ENCODE data around the gene FTO. TPM values are rescaled to one million over a fixed set of nuclear protein-coding genes. Genes with fewer than 3 reads are reported as not detected.

FTO gene
- polyA plus RNA-seq, 1 donor from 2014 or later = 80.1 TPM

DNA sequence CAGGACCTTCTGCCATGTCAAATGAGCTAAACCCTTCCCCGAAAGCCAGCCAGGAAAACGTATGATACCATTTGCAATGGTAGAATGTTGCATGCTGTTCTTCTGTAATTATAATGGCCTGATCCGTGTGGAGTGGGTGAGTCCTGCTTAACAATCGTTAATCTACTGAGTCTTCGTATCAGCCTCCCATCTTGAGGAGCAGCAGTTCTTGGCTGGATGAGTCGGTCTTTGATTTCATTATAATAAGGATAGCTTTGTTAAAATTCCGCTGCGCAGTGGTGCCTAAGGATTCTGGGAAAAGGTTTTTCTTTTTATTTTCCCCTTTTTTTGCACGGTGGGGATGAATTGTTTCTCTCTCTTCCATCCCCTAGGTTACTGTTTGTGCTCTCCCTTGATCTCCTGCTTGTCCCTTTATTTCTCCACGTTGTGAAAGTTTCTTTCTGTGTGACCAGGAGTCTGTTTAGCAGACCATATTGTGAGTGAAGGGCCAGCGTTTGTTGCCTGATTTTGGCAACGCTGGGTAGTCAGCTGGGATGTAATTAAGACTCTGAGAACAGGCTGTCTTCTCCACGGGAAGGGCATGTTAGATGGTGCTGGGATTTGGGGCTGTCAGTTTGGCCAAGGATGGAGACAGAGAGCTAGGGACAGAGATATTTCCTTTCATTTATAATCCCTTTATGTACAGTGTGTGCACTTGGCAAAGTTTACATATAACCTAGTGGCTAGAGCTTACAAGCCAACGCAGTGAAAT lies 263.0 kb downstream of the FTO start:
- Histone ChIP-seq H3K27ac (ENCODE audit: low read length) (no peak overlapping the region), H4K20me1 (ENCODE audit: insufficient read depth) (no peaks in the 10 kb centered on the region), H3K9ac (ENCODE audit: low read length) (no peak overlapping the region), H3K79me2 (replicated peaks; ENCODE audit: insufficient read depth, low read length) (no peaks in the 10 kb centered on the region), H3K9me2 (ENCODE audit: insufficient read depth, low read length) (no peaks in the 10 kb centered on the region), H3K27me3 (ENCODE audit: insufficient read depth, low read depth, low read length) (no peaks in the 10 kb centered on the region), H3K36me3 (ENCODE audit: insufficient read depth, low read length) (no peaks in the 10 kb centered on the region), H2AFZ (ENCODE audit: low read depth, low read length) (no peak overlapping the region), H3K4me3 (ENCODE audit: low read length) (no peak overlapping the region), H3K4me2 (ENCODE audit: low read length) (no peak overlapping the region), H3K9me3 (ENCODE audit: low read length) (no peaks in the 10 kb centered on the region), H3F3A (ENCODE audit: insufficient read depth, low read length, poor library complexity, severe bottlenecking) (no peaks in the 10 kb centered on the region)
- TF ChIP-seq POLR2AphosphoS5 (IDR thresholded peaks at IDR 0.05) = no peak
- no peak for TF ChIP-seq EP300 (conservative IDR thresholded peaks at IDR 0.05; ENCODE audit: poor library complexity, severe bottlenecking)
- TF ChIP-seq RAD21 (conservative IDR thresholded peaks at IDR 0.05) = no peak
- TF ChIP-seq MXI1 (conservative IDR thresholded peaks at IDR 0.05; ENCODE audit: poor library complexity, severe bottlenecking) = no peak
- TF ChIP-seq SMC3 (conservative IDR thresholded peaks at IDR 0.05; ENCODE audit: poor library complexity) = no peak
- TF ChIP-seq EZH2 (IDR thresholded peaks at IDR 0.05; ENCODE audit: borderline replicate concordance, insufficient read depth, low read length, poor library complexity, severe bottlenecking) = no peak
- TF ChIP-seq, protein P1, sequence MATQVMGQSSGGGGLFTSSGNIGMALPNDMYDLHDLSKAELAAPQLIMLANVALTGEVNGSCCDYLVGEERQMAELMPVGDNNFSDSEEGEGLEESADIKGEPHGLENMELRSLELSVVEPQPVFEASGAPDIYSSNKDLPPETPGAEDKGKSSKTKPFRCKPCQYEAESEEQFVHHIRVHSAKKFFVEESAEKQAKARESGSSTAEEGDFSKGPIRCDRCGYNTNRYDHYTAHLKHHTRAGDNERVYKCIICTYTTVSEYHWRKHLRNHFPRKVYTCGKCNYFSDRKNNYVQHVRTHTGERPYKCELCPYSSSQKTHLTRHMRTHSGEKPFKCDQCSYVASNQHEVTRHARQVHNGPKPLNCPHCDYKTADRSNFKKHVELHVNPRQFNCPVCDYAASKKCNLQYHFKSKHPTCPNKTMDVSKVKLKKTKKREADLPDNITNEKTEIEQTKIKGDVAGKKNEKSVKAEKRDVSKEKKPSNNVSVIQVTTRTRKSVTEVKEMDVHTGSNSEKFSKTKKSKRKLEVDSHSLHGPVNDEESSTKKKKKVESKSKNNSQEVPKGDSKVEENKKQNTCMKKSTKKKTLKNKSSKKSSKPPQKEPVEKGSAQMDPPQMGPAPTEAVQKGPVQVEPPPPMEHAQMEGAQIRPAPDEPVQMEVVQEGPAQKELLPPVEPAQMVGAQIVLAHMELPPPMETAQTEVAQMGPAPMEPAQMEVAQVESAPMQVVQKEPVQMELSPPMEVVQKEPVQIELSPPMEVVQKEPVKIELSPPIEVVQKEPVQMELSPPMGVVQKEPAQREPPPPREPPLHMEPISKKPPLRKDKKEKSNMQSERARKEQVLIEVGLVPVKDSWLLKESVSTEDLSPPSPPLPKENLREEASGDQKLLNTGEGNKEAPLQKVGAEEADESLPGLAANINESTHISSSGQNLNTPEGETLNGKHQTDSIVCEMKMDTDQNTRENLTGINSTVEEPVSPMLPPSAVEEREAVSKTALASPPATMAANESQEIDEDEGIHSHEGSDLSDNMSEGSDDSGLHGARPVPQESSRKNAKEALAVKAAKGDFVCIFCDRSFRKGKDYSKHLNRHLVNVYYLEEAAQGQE (IDR thresholded peaks at IDR 0.05; ENCODE audit: borderline replicate concordance) = no peak
- TF ChIP-seq, protein P2, sequence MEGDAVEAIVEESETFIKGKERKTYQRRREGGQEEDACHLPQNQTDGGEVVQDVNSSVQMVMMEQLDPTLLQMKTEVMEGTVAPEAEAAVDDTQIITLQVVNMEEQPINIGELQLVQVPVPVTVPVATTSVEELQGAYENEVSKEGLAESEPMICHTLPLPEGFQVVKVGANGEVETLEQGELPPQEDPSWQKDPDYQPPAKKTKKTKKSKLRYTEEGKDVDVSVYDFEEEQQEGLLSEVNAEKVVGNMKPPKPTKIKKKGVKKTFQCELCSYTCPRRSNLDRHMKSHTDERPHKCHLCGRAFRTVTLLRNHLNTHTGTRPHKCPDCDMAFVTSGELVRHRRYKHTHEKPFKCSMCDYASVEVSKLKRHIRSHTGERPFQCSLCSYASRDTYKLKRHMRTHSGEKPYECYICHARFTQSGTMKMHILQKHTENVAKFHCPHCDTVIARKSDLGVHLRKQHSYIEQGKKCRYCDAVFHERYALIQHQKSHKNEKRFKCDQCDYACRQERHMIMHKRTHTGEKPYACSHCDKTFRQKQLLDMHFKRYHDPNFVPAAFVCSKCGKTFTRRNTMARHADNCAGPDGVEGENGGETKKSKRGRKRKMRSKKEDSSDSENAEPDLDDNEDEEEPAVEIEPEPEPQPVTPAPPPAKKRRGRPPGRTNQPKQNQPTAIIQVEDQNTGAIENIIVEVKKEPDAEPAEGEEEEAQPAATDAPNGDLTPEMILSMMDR (IDR thresholded peaks at IDR 0.05; ENCODE audit: poor library complexity, severe bottlenecking) = no peak
- TF ChIP-seq TAF1 (IDR thresholded peaks at IDR 0.05; ENCODE audit: low read depth) = no peak

DNA sequence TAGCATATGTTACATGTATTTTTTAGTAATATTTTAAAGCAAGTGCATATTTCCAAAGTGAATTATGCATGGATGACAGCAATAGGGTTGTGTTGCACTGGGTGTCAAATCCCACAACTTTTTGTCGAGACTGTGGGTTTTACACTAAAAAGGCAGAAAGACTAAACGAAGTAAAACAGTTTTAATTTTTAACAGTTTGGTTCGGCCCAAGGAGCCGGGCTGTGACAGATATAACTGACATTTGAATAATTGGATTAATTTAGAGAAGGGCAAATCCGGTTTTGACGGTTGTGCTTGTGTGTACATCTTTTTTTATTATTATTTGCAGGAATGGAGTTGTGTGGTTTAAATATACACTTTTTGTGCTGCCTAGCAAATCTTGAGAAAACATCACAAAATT lies 263.6 kb downstream of the FTO start:
- Histone ChIP-seq H3K4me2 (ENCODE audit: low read length) (no peak overlapping the region), H3K27me3 (ENCODE audit: insufficient read depth, low read depth, low read length) (no peaks in the 10 kb centered on the region), H3K27ac (ENCODE audit: low read length) (no peak overlapping the region), H3F3A (ENCODE audit: insufficient read depth, low read length, poor library complexity, severe bottlenecking) (no peaks in the 10 kb centered on the region), H3K9me2 (ENCODE audit: insufficient read depth, low read length) (no peaks in the 10 kb centered on the region), H3K9ac (ENCODE audit: low read length) (no peak overlapping the region), H2AFZ (ENCODE audit: low read depth, low read length) (no peak overlapping the region), H3K9me3 (ENCODE audit: low read length) (no peaks in the 10 kb centered on the region), H3K36me3 (ENCODE audit: insufficient read depth, low read length) (no peaks in the 10 kb centered on the region), H3K4me3 (ENCODE audit: low read length) (no peak overlapping the region), H3K79me2 (replicated peaks; ENCODE audit: insufficient read depth, low read length) (no peaks in the 10 kb centered on the region), H4K20me1 (ENCODE audit: insufficient read depth) (no peaks in the 10 kb centered on the region)
- TF ChIP-seq EZH2 (IDR thresholded peaks at IDR 0.05; ENCODE audit: borderline replicate concordance, insufficient read depth, low read length, poor library complexity, severe bottlenecking) (no peak), EP300 (conservative IDR thresholded peaks at IDR 0.05; ENCODE audit: poor library complexity, severe bottlenecking) (no peak), SMC3 (conservative IDR thresholded peaks at IDR 0.05; ENCODE audit: poor library complexity) (no peak), POLR2AphosphoS5 (IDR thresholded peaks at IDR 0.05) (no peak), MXI1 (conservative IDR thresholded peaks at IDR 0.05; ENCODE audit: poor library complexity, severe bottlenecking) (no peak), RAD21 (conservative IDR thresholded peaks at IDR 0.05) (no peak), TAF1 (IDR thresholded peaks at IDR 0.05; ENCODE audit: low read depth) (no peak)
- TF ChIP-seq, protein P2 (IDR thresholded peaks at IDR 0.05; ENCODE audit: poor library complexity, severe bottlenecking) = no peak
- TF ChIP-seq, protein P1 (IDR thresholded peaks at IDR 0.05; ENCODE audit: borderline replicate concordance) = no peak

All from neural cell (in vitro differentiated cells).